ENCODE measurements around the gene PTPRO.

The PTPRO gene

GRCh38 chr12:15355766-15356165 is 33.5 kb downstream of the PTPRO start:
- DNase-seq = no peak

- DNase-seq = no peak
These were observed 34.6 kb downstream of the PTPRO start for GRCh38 chr12:15356951-15357364.

GRCh38 chr12:15364221-15365160 is 42.2 kb downstream of the PTPRO start:
- no peak for DNase-seq

- no peak for DNase-seq
These were observed 46.5 kb downstream of the PTPRO start for GRCh38 chr12:15368812-15369211.

GRCh38 chr12:15372352-15372751 is 50.0 kb downstream of the PTPRO start:
- no peak for DNase-seq

- no peak for DNase-seq
These were observed 65.5 kb downstream of the PTPRO start for GRCh38 chr12:15387772-15388171.

GRCh38 chr12:15389561-15389960 is 67.3 kb downstream of the PTPRO start:
- DNase-seq = no peak

GRCh38 chr12:15393037-15393436 is 70.7 kb downstream of the PTPRO start:
- no peak for DNase-seq

- DNase-seq = no peak
These were observed 71.7 kb downstream of the PTPRO start for GRCh38 chr12:15393995-15394394.

- no peak for DNase-seq
These were observed 82.2 kb downstream of the PTPRO start for GRCh38 chr12:15404485-15404884.

GRCh38 chr12:15405606-15406005 is 83.3 kb downstream of the PTPRO start:
- DNase-seq = no peak

GRCh38 chr12:15407025-15407424 is 84.7 kb downstream of the PTPRO start:
- no peak for DNase-seq

- no peak for DNase-seq
These were observed 89.5 kb downstream of the PTPRO start for GRCh38 chr12:15411842-15412241.

- no peak for DNase-seq
These were observed 95.4 kb downstream of the PTPRO start for GRCh38 chr12:15417691-15418090.

- DNase-seq = no peak
These were observed 101.3 kb downstream of the PTPRO start for GRCh38 chr12:15423629-15424028.

GRCh38 chr12:15427913-15428312 is 105.6 kb downstream of the PTPRO start:
- no peak for DNase-seq

GRCh38 chr12:15428632-15429031 is 106.3 kb downstream of the PTPRO start:
- no peak for DNase-seq

GRCh38 chr12:15429262-15429661 is 107.0 kb downstream of the PTPRO start:
- DNase-seq = no peak

GRCh38 chr12:15435597-15435996 is 113.3 kb downstream of the PTPRO start:
- no peak for DNase-seq

GRCh38 chr12:15439459-15439858 is 117.2 kb downstream of the PTPRO start:
- DNase-seq = no peak

GRCh38 chr12:15443050-15443449 is 120.7 kb downstream of the PTPRO start:
- no peak for DNase-seq

GRCh38 chr12:15443611-15444010 is 121.3 kb downstream of the PTPRO start:
- no peak for DNase-seq

GRCh38 chr12:15444523-15444922 is 122.2 kb downstream of the PTPRO start:
- DNase-seq = no peak

GRCh38 chr12:15446807-15447206 is 124.5 kb downstream of the PTPRO start:
- no peak for DNase-seq

- no peak for DNase-seq
These were observed 131.3 kb downstream of the PTPRO start for GRCh38 chr12:15453613-15454012.

All from stimulated activated CD4-positive, alpha-beta T cell treated with anti-CD3 and anti-CD28 coated beads, Interleukin-1b, Interleukin-23, amount 100 ng/mL, for 48 hours (primary cell).